H9 (cell line): ENCODE results near the gene TRIM39. TPM values are rescaled to one million over a fixed set of nuclear protein-coding genes. Genes with fewer than 3 reads are reported as not detected.

Experiments used
- DNase-seq: peaks from one replicate; pipeline ENCODE4 v3.0.0-alpha.2; 2017
- H2AFZ ChIP-seq: one replicate; pipeline ENCODE4 v1.6.1; 2013; ENCODE audit warnings: mild to moderate bottlenecking, low read length, control low read depth, moderate library complexity
- H2AK5ac ChIP-seq: 2 replicates; pipeline ENCODE4 v1.6.1; 2013; ENCODE audit warnings: low read length, control low read depth, mixed read lengths; ENCODE audit not compliant: insufficient read length
- H2BK120ac ChIP-seq: one replicate; pipeline ENCODE4 v1.6.1; 2013; ENCODE audit warnings: low read depth, mild to moderate bottlenecking, low read length, control low read depth, inconsistent platforms; ENCODE audit not compliant: poor library complexity, severe bottlenecking
- H2BK12ac ChIP-seq: 2 replicates; pipeline ENCODE4 v1.6.1; 2013; ENCODE audit warnings: low read length, control low read depth, mixed read lengths, low read depth; ENCODE audit not compliant: insufficient read length
- H2BK15ac ChIP-seq: 2 replicates; pipeline ENCODE4 v1.6.1; 2013; ENCODE audit warnings: low read depth, low read length, control low read depth
- H2BK20ac ChIP-seq: one replicate; pipeline ENCODE4 v1.6.1; 2013; ENCODE audit warnings: low read depth, mild to moderate bottlenecking, low read length, control low read depth, inconsistent platforms; ENCODE audit not compliant: poor library complexity, severe bottlenecking
- H2BK5ac ChIP-seq: 2 replicates; pipeline ENCODE4 v1.6.1; 2013; ENCODE audit warnings: low read length, control low read depth, mixed read lengths; ENCODE audit not compliant: insufficient read length
- H3K14ac ChIP-seq: 2 replicates; pipeline ENCODE4 v1.6.1; 2013; ENCODE audit warnings: low read length, control low read depth; ENCODE audit not compliant: insufficient read depth
- H3K18ac ChIP-seq: 2 replicates; pipeline ENCODE4 v1.6.1; 2013; ENCODE audit warnings: low read depth, mild to moderate bottlenecking, mixed read lengths, low read length, control low read depth; ENCODE audit not compliant: insufficient read length
- H3K23ac ChIP-seq: 2 replicates; pipeline ENCODE4 v1.6.1; 2013; ENCODE audit warnings: low read length, control low read depth, mixed read lengths, low read depth; ENCODE audit not compliant: insufficient read length
- H3K23me2 ChIP-seq: 2 replicates; pipeline ENCODE4 v1.6.1; 2013; ENCODE audit warnings: low read depth, mild to moderate bottlenecking, mixed read lengths, low read length, control low read depth; ENCODE audit not compliant: insufficient read length, poor library complexity, severe bottlenecking
- H3K27ac ChIP-seq: 2 replicates; pipeline ENCODE4 v1.5.1; 2013; ENCODE audit warnings: low read length, control low read depth, mixed read lengths, low read depth; ENCODE audit not compliant: insufficient read length
- H3K27me3 ChIP-seq: 2 replicates; pipeline ENCODE4 v1.6.1; 2013; ENCODE audit warnings: low read length, control low read depth, inconsistent platforms; ENCODE audit not compliant: insufficient read depth
- H3K4ac ChIP-seq: 2 replicates; pipeline ENCODE4 v1.6.1; 2013; ENCODE audit warnings: low read depth, mild to moderate bottlenecking, control low read depth, inconsistent platforms, low read length, moderate library complexity
- H3K4me1 ChIP-seq: 2 replicates; pipeline ENCODE4 v1.6.1; 2013; ENCODE audit warnings: low read length, control low read depth, inconsistent platforms; ENCODE audit not compliant: insufficient read depth
- H3K4me2 ChIP-seq: 2 replicates; pipeline ENCODE4 v1.6.1; 2013; ENCODE audit warnings: low read length, control low read depth, mixed read lengths; ENCODE audit not compliant: insufficient read length, insufficient read depth
- H3K56ac ChIP-seq: 2 replicates; pipeline ENCODE4 v1.6.1; 2013; ENCODE audit warnings: low read depth, mild to moderate bottlenecking, mixed read lengths, low read length, control low read depth; ENCODE audit not compliant: insufficient read length
- H3K79me1 ChIP-seq: 2 replicates; pipeline ENCODE4 v1.6.1; 2013; ENCODE audit warnings: low read depth, mild to moderate bottlenecking, moderate library complexity, low read length, control low read depth, inconsistent platforms; ENCODE audit not compliant: insufficient read depth, poor library complexity, severe bottlenecking
- H3K79me2 ChIP-seq: 2 replicates; pipeline ENCODE4 v1.6.1; 2013; ENCODE audit warnings: low read length, control low read depth, inconsistent platforms; ENCODE audit not compliant: insufficient read depth
- H3K9ac ChIP-seq: 2 replicates; pipeline ENCODE4 v1.6.1; 2013; ENCODE audit warnings: low read length, control low read depth, mixed read lengths; ENCODE audit not compliant: insufficient read length; ENCODE audit errors: extremely low read depth
- H3K9me3 ChIP-seq: one replicate; pipeline ENCODE4 v1.6.1; 2013; ENCODE audit warnings: low read depth, low read length, inconsistent platforms; ENCODE audit not compliant: control insufficient read depth
- H3T11ph ChIP-seq: one replicate; pipeline ENCODE4 v1.6.1; 2013; ENCODE audit warnings: mild to moderate bottlenecking, low read length, control low read depth, inconsistent platforms
- H4K20me1 ChIP-seq: one replicate; pipeline ENCODE4 v1.6.1; 2013; ENCODE audit not compliant: control insufficient read depth, insufficient read length, insufficient read depth
- H4K5ac ChIP-seq: 2 replicates; pipeline ENCODE4 v1.6.1; 2013; ENCODE audit warnings: low read depth, mild to moderate bottlenecking, mixed read lengths, low read length, control low read depth; ENCODE audit not compliant: insufficient read length
- H4K8ac ChIP-seq: replicated peaks from 2 replicates; pipeline ENCODE4 v1.6.1; 2013; ENCODE audit warnings: low read length, control low read depth, mixed read lengths, low read depth; ENCODE audit not compliant: insufficient read length
- H4K91ac ChIP-seq: 2 replicates; pipeline ENCODE4 v1.6.1; 2013; ENCODE audit warnings: low read depth, mild to moderate bottlenecking, moderate library complexity, mixed read lengths, low read length, control low read depth; ENCODE audit not compliant: insufficient read length
- H3K27ac Mint-ChIP-seq, 3 experiments: 2 replicates in 2 of 3; 3 replicates in 1 of 3; pipeline ENCODE4 v1.8.0; 2020 to 2021; ENCODE audit warnings: mixed read lengths in 3 of 3, mild to moderate bottlenecking in 1 of 3, moderate library complexity in 1 of 3
- H3K27me3 Mint-ChIP-seq: 2 replicates; pipeline ENCODE4 v1.8.0; 2021; ENCODE audit warnings: low read depth, mild to moderate bottlenecking, moderate library complexity, mixed read lengths
- H3K36me3 Mint-ChIP-seq, 3 experiments: 2 replicates in 2 of 3; 3 replicates in 1 of 3; pipeline ENCODE4 v1.8.0; 2020 to 2021; ENCODE audit warnings: low read depth in 3 of 3, mixed read lengths in 3 of 3; ENCODE audit not compliant: insufficient read depth in 1 of 3
- H3K4me1 Mint-ChIP-seq, 2 experiments: 2 replicates each; pipeline ENCODE4 v1.8.0; 2020; ENCODE audit warnings: mixed read lengths in 2 of 2
- H3K4me3 Mint-ChIP-seq, 2 experiments: 2 replicates in 1 of 2; 3 replicates in 1 of 2; pipeline ENCODE4 v1.8.0; 2020 to 2021; ENCODE audit warnings: mild to moderate bottlenecking in 2 of 2, mixed read lengths in 2 of 2, moderate library complexity in 1 of 2
- H3K9me3 Mint-ChIP-seq, 2 experiments: 2 replicates in 1 of 2; 3 replicates in 1 of 2; pipeline ENCODE4 v1.8.0; 2020; ENCODE audit warnings: mild to moderate bottlenecking in 2 of 2, mixed read lengths in 2 of 2, moderate library complexity in 1 of 2
- WGBS: extraction: QIAGEN DNeasy Blood & Tissue Kit; methylation state at CpG from one replicate; pipeline ENCODE4 v1.1.7; 2013; ENCODE audit warnings: missing lambda C conversion rate, low lambda C conversion rate, mixed read lengths; ENCODE audit not compliant: insufficient read length; ENCODE audit errors: extremely low coverage; 5-methylcytosine and 5-hydroxymethylcytosine counted together
- total RNA-seq: library from RNA; stranded (reverse); gene quantifications from 2 replicates; pipeline ENCODE4 v1.2.1, GENCODE V29; 2021
- TF ChIP-seq, protein P1 (sequence below): fragments of 200-600 bp; sonication (generic); conservative IDR thresholded peaks from 3 replicates; pipeline ENCODE4 v1.8.0; 2021; ENCODE audit warnings: antibody characterized with exemption, mild to moderate bottlenecking

The TRIM39 gene
- total RNA-seq, 1 experiment from 2014 or later: 26.2 TPM

DNA sequence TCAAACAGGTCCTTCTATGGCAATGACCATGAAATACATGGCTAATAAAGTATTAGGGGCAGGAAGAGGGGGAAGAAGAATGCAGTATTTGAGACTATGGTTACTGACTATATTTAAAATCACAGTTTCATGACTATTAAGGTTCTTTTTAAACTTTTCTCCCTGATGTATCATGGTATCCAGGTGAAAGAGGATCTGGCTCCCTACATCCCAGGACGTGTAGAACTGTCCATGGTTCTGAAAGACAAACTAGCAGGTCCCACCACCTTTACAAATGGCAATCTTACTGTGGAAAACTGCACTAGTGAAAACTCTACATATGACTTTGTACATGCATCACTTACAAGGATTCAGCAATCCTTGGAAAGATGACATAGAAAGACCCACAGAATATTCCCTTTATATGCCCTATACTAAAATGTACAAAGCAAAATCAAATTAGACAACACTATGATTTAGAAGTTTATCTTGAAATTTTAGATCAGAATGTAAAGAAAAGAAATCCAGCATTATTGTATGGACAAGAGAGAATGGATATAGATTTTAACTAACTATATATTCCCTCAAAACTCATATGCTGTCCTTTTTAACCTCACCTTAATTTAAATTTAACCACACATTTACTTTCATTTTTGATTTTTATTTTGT, 51.7 kb downstream of the TRIM39 start:
- Mint-ChIP-seq H3K4me3 (no peak overlapping the region), H3K27ac (no peak overlapping the region), H3K27me3 (peaks cover 53% of the 10 kb centered on the region), H3K36me3 (no peaks in the 10 kb centered on the region), H3K9me3 (no peaks in the 10 kb centered on the region; a peak in 1 of 5 replicates), H3K4me1 (no peaks in the 10 kb centered on the region)
- H3K56ac ChIP-seq: no peak overlapping the region
- no peak overlapping the region for H3T11ph ChIP-seq
- no peaks in the 10 kb centered on the region for H4K20me1 ChIP-seq
- H2BK120ac ChIP-seq: no peak overlapping the region
- no peak overlapping the region for H2BK12ac ChIP-seq
- no peak overlapping the region for H4K8ac ChIP-seq
- TF ChIP-seq, protein P1, sequence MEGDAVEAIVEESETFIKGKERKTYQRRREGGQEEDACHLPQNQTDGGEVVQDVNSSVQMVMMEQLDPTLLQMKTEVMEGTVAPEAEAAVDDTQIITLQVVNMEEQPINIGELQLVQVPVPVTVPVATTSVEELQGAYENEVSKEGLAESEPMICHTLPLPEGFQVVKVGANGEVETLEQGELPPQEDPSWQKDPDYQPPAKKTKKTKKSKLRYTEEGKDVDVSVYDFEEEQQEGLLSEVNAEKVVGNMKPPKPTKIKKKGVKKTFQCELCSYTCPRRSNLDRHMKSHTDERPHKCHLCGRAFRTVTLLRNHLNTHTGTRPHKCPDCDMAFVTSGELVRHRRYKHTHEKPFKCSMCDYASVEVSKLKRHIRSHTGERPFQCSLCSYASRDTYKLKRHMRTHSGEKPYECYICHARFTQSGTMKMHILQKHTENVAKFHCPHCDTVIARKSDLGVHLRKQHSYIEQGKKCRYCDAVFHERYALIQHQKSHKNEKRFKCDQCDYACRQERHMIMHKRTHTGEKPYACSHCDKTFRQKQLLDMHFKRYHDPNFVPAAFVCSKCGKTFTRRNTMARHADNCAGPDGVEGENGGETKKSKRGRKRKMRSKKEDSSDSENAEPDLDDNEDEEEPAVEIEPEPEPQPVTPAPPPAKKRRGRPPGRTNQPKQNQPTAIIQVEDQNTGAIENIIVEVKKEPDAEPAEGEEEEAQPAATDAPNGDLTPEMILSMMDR: no peak
- H4K5ac ChIP-seq: no peak overlapping the region
- no peak overlapping the region for H3K23ac ChIP-seq
- H2AFZ ChIP-seq: no peak overlapping the region
- no CpG with 5 or more reads among the region's 1 CpG for WGBS
- H3K9ac ChIP-seq: no peak overlapping the region
- no peaks in the 10 kb centered on the region for H3K79me2 ChIP-seq
- H3K4me2 ChIP-seq: no peak overlapping the region
- H3K9me3 ChIP-seq: no peaks in the 10 kb centered on the region
- H3K4me1 ChIP-seq: no peaks in the 10 kb centered on the region
- DNase-seq: no peak
- no peak overlapping the region for H2BK15ac ChIP-seq
- H2BK5ac ChIP-seq: no peak overlapping the region
- no peak overlapping the region for H3K27ac ChIP-seq
- H4K91ac ChIP-seq: no peak overlapping the region
- H3K79me1 ChIP-seq: no peaks in the 10 kb centered on the region
- no peak overlapping the region for H2AK5ac ChIP-seq
- H3K18ac ChIP-seq: no peak overlapping the region
- H2BK20ac ChIP-seq: no peak overlapping the region
- no peak overlapping the region for H3K4ac ChIP-seq
- H3K27me3 ChIP-seq: no peaks in the 10 kb centered on the region
- H3K23me2 ChIP-seq: no peaks in the 10 kb centered on the region
- no peak overlapping the region for H3K14ac ChIP-seq
